GM21619 (cell line): ENCODE results near the gene CDADC1.

ENCODE experiments used
- ATAC-seq: cut with Tn5 transposase; IDR thresholded peaks from one replicate; pipeline ENCODE4 v1.9.1; 2021; ENCODE audit not compliant: unreplicated experiment

Gene CDADC1

GRCh38 chr13:49247643-49248621, at the start of gene CDADC1:
CDADC1 (plus strand) TSS chr13:49247925; CDS start chr13:49248038, 113 bp downstream.
- ATAC-seq = peak; percentile 96

- ATAC-seq = no peak
Observed at GRCh38 chr13:49206641-49207040, 41.1 kb upstream of the CDADC1 start.

- ATAC-seq = no peak
Observed at GRCh38 chr13:49208619-49209018, 39.1 kb upstream of the CDADC1 start.

- ATAC-seq = no peak
Observed at GRCh38 chr13:49210114-49210513, 37.6 kb upstream of the CDADC1 start.

GRCh38 chr13:49210669-49211068, 37.1 kb upstream of the CDADC1 start:
- ATAC-seq = no peak

- ATAC-seq = no peak
Observed at GRCh38 chr13:49213539-49213938, 34.2 kb upstream of the CDADC1 start.

- ATAC-seq = no peak
Observed at GRCh38 chr13:49213997-49214916, 33.5 kb upstream of the CDADC1 start.

GRCh38 chr13:49214917-49215376, 32.8 kb upstream of the CDADC1 start:
- ATAC-seq = peak; percentile 64

GRCh38 chr13:49216334-49216733, 31.4 kb upstream of the CDADC1 start:
- no peak for ATAC-seq

- ATAC-seq = no peak
Observed at GRCh38 chr13:49217962-49218492, 29.7 kb upstream of the CDADC1 start.

- no peak for ATAC-seq
Observed at GRCh38 chr13:49218493-49219051, 29.2 kb upstream of the CDADC1 start.

- no peak for ATAC-seq
Observed at GRCh38 chr13:49219647-49220035, 28.1 kb upstream of the CDADC1 start.

GRCh38 chr13:49220036-49220855, 27.5 kb upstream of the CDADC1 start, which contains the start of gene MLNR:
MLNR (plus strand) TSS chr13:49220338; CDS start chr13:49220338, 0 bp downstream.
- no peak for ATAC-seq

GRCh38 chr13:49220856-49221589, 26.7 kb upstream of the CDADC1 start:
- ATAC-seq = no peak

GRCh38 chr13:49221590-49221965, 26.1 kb upstream of the CDADC1 start:
- no peak for ATAC-seq

- ATAC-seq = no peak
Observed at GRCh38 chr13:49225223-49226042, 22.3 kb upstream of the CDADC1 start.

GRCh38 chr13:49226613-49227012, 21.1 kb upstream of the CDADC1 start:
- no peak for ATAC-seq

GRCh38 chr13:49234741-49235140, 13.0 kb upstream of the CDADC1 start:
- no peak for ATAC-seq
